Astrocyte (in vitro differentiated cells and primary cell): ENCODE results near the gene GP9.

ENCODE experiments used
- CTCF ChIP-seq: IDR thresholded peaks from 2 replicates; pipeline ENCODE4 v1.5.1; 2011; ENCODE audit warnings: low read depth, mild to moderate bottlenecking, inconsistent platforms, low read length, moderate library complexity; ENCODE audit not compliant: insufficient read depth
- EZH2 ChIP-seq: IDR thresholded peaks from 2 replicates; pipeline ENCODE4 v1.6.1; 2012; ENCODE audit warnings: mild to moderate bottlenecking, low read length, inconsistent platforms; ENCODE audit not compliant: insufficient read depth

- no peak for TF ChIP-seq CTCF
- TF ChIP-seq EZH2, result no peak
Measured at GRCh38 chr3:129045675-129046036, 14.9 kb upstream of the GP9 start.
